Measurements from ENCODE around the gene ATG16L1. TPM values are rescaled to one million over a fixed set of nuclear protein-coding genes. Genes with fewer than 3 reads are reported as not detected.

ATG16L1 gene
- total and polyA plus RNA-seq, 2 of the 4 experiments (the other 2 are of a cell fraction) = 20.0 to 26.2 TPM

DNA sequence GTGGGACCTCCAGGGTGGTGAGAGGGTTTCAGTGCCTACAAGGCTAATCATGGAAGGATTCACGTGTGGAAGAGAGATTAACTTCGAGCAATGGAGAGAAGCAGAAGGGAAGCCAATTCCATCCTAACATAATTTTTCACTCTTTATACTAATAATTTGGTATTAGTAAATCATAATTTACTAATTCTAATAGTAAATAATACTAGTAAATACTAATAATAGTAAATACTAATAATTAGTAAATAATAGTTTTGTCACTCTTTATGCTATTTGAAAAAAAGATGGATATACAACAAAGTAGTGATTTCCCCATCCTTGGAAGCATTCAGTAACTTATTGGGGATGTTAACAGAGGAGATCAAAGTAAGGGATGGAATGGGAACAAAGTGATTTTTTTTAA, 49.8 kb downstream of the ATG16L1 start:
- Histone ChIP-seq H3K4me3 (ENCODE audit: insufficient read depth, low read depth, low read length) (no peak overlapping the region), H3K56ac (ENCODE audit: extremely low read depth, insufficient read depth, low read length) (no peak overlapping the region), H2BK5ac (ENCODE audit: low read depth, low read length, poor library complexity, severe bottlenecking) (no peak overlapping the region), H3K18ac (ENCODE audit: low read depth, low read length) (no peak overlapping the region), H4K91ac (ENCODE audit: insufficient read depth, low read depth, low read length) (no peak overlapping the region), H4K8ac (ENCODE audit: low read depth in 2 of 2, low read length in 2 of 2) (no peak overlapping the region), H3K23ac (ENCODE audit: low read depth, low read length) (no peak overlapping the region), H2AK9ac (replicated peaks; ENCODE audit: low read depth, low read length, poor library complexity) (no peak overlapping the region), H2AFZ (replicated peaks; ENCODE audit: low read length, poor library complexity) (no peak overlapping the region), H2BK15ac (ENCODE audit: low read depth, low read length) (no peak overlapping the region), H3K79me1 (ENCODE audit: low read depth in 1 of 2, low read length in 2 of 2) (no peaks in the 10 kb centered on the region), H3K4me2 (ENCODE audit: low read depth, low read length) (no peak overlapping the region), H2BK20ac (ENCODE audit: low read depth, low read length) (no peak overlapping the region), H3K27me3 (ENCODE audit: control insufficient read depth, insufficient read depth, low read length) (no peaks in the 10 kb centered on the region; the same call in 1 of the 2 replicates), H3K14ac (replicated peaks; ENCODE audit: low read depth, low read length) (no peak overlapping the region), H3K36me3 (ENCODE audit: control insufficient read depth, insufficient read depth, low read length) (peaks cover 6% of the 10 kb centered on the region; the same call in 1 of the 2 replicates), H4K20me1 (ENCODE audit: insufficient read depth, low read length) (no peaks in the 10 kb centered on the region), H3K27ac (ENCODE audit: insufficient read depth, low read length) (no peak overlapping the region), H3K4ac (ENCODE audit: low read depth, low read length) (no peak overlapping the region), H2BK120ac (ENCODE audit: low read depth, low read length) (no peak overlapping the region), H3K9me1 (ENCODE audit: insufficient read depth, low read length) (peaks cover 6% of the 10 kb centered on the region; the same call in 1 of the 2 replicates), H2AK5ac (ENCODE audit: low read depth, low read length) (no peak overlapping the region), H3K9ac (ENCODE audit: low read depth, low read length) (no peak overlapping the region), H3K9me3 (ENCODE audit: control insufficient read depth, insufficient read depth, low read length) (no peaks in the 10 kb centered on the region), H3K4me1 (ENCODE audit: control insufficient read depth, insufficient read depth, low read length) (peaks cover 7% of the 10 kb centered on the region; the same call in 1 of the 2 replicates), H4K5ac (ENCODE audit: low read depth, low read length) (no peak overlapping the region)
- BruUV-seq (replicated peaks) = no TSS peak
- TF ChIP-seq MXI1 (IDR thresholded peaks at IDR 0.05; ENCODE audit: borderline replicate concordance, low read depth, low read length) = no peak
- in situ Hi-C loops (cut with MboI; ENCODE audit: low sequenced_read_pairs) (no loop called here), dilution Hi-C loops (cut with HindIII; ENCODE audit: low sequenced_read_pairs, unreplicated experiment) (no loop called here), intact Hi-C loops (cut with micrococcal nuclease) (no loop called here)
- ATAC-seq (ENCODE audit: low read depth) (no peak), DNase-seq (no peak)
- ChIA-PET POLR2A (ENCODE audit: unreplicated experiment) (no interaction called here), CTCF (no interaction called here)
- no CpG with 5 or more reads among the region's 2 CpGs for WGBS, 2 experiments (ENCODE audit: extremely low coverage in 2 of 2, insufficient read length in 1 of 2)

Measured in IMR-90 (cell line).